Measurements from ENCODE around the gene FREM1. TPM values are rescaled to one million over a fixed set of nuclear protein-coding genes. Genes with fewer than 3 reads are reported as not detected.

FREM1 gene
- polyA plus RNA-seq, 1 experiment, result 0.01 TPM

- ChIA-PET POLR2A (no interaction called here), CTCF (no interaction called here)
- no peak overlapping the region for H3K4me3 ChIP-seq (ENCODE audit: low read depth, low read length)
- no peak for DNase-seq (ENCODE audit: low read depth)
- TF ChIP-seq CTCF (IDR thresholded peaks at IDR 0.05; ENCODE audit: insufficient read depth, low read depth, low read length), result no peak
- no peaks in the 10 kb centered on the region for H3K36me3 ChIP-seq (ENCODE audit: control insufficient read depth, insufficient read depth, low read length)
- H3K27me3 ChIP-seq (ENCODE audit: control insufficient read depth, insufficient read depth, low read length), result no peaks in the 10 kb centered on the region
Observed at GRCh38 chr9:14868418-14868771, 41.8 kb downstream of the FREM1 start.

- ChIA-PET CTCF (no interaction called here), POLR2A (interaction anchor here (0.6 kb wide), 1 partner anchor 671 kb away, joined by 7 read pairs; no protein-coding TSS in a partner anchor)
- H3K4me3 ChIP-seq (ENCODE audit: low read depth, low read length), result no peak overlapping the region
- DNase-seq (ENCODE audit: low read depth), result no peak
- no peak for TF ChIP-seq CTCF (IDR thresholded peaks at IDR 0.05; ENCODE audit: insufficient read depth, low read depth, low read length)
- H3K36me3 ChIP-seq (ENCODE audit: control insufficient read depth, insufficient read depth, low read length), result no peaks in the 10 kb centered on the region
- no peaks in the 10 kb centered on the region for H3K27me3 ChIP-seq (ENCODE audit: control insufficient read depth, insufficient read depth, low read length)
Observed at GRCh38 chr9:14866200-14866749, 44.0 kb downstream of the FREM1 start.

- Histone ChIP-seq H3K36me3 (ENCODE audit: control insufficient read depth, insufficient read depth, low read length) (no peaks in the 10 kb centered on the region), H3K4me3 (ENCODE audit: low read depth, low read length) (no peak overlapping the region), H3K27me3 (ENCODE audit: control insufficient read depth, insufficient read depth, low read length) (no peaks in the 10 kb centered on the region)
- DNase-seq (ENCODE audit: low read depth), result no peak
- CTCF ChIA-PET, result no interaction called here
- POLR2A ChIA-PET, result no interaction called here
- no peak for TF ChIP-seq CTCF (IDR thresholded peaks at IDR 0.05; ENCODE audit: insufficient read depth, low read depth, low read length)
Observed at GRCh38 chr9:14864309-14864708, 45.9 kb downstream of the FREM1 start.

GRCh38 chr9:14863402-14863801 lies 46.8 kb downstream of the FREM1 start:
- CTCF ChIA-PET, result no interaction called here
- no peaks in the 10 kb centered on the region for H3K27me3 ChIP-seq (ENCODE audit: control insufficient read depth, insufficient read depth, low read length)
- no peak overlapping the region for H3K4me3 ChIP-seq (ENCODE audit: low read depth, low read length)
- DNase-seq (ENCODE audit: low read depth), result no peak
- no peak for TF ChIP-seq CTCF (IDR thresholded peaks at IDR 0.05; ENCODE audit: insufficient read depth, low read depth, low read length)
- POLR2A ChIA-PET, result no interaction called here
- H3K36me3 ChIP-seq (ENCODE audit: control insufficient read depth, insufficient read depth, low read length), result no peaks in the 10 kb centered on the region

- no peak overlapping the region for H3K4me3 ChIP-seq (ENCODE audit: low read depth, low read length)
- CTCF ChIA-PET, result interaction anchor here (0.5 to 0.6 kb wide), 2 partner anchors 20 to 916 kb away, joined by 3 read pairs; no protein-coding TSS in a partner anchor
- H3K36me3 ChIP-seq (ENCODE audit: control insufficient read depth, insufficient read depth, low read length), result no peaks in the 10 kb centered on the region
- TF ChIP-seq CTCF (IDR thresholded peaks at IDR 0.05; ENCODE audit: insufficient read depth, low read depth, low read length), result no peak
- POLR2A ChIA-PET, result no interaction called here
- DNase-seq (ENCODE audit: low read depth), result no peak
- H3K27me3 ChIP-seq (ENCODE audit: control insufficient read depth, insufficient read depth, low read length), result no peaks in the 10 kb centered on the region
Observed at GRCh38 chr9:14857449-14858305, 52.6 kb downstream of the FREM1 start.

All from BJ (cell line).